Stimulated activated CD4-positive, alpha-beta T cell treated with anti-CD3 and anti-CD28 coated beads, Interleukin-1b, Interleukin-23, amount 100 ng/mL, for 48 hours (primary cell): ENCODE data around the gene HHATL.
"Not testable (repeated sequence)": the region's sequence is repeated elsewhere in the genome, so short reads cannot be mapped to it uniquely, and the experiment has no call there.

ENCODE experiments used
- DNase-seq: peaks from one replicate; pipeline ENCODE4 v3.0.0-alpha.2; 2020

Gene HHATL

DNA sequence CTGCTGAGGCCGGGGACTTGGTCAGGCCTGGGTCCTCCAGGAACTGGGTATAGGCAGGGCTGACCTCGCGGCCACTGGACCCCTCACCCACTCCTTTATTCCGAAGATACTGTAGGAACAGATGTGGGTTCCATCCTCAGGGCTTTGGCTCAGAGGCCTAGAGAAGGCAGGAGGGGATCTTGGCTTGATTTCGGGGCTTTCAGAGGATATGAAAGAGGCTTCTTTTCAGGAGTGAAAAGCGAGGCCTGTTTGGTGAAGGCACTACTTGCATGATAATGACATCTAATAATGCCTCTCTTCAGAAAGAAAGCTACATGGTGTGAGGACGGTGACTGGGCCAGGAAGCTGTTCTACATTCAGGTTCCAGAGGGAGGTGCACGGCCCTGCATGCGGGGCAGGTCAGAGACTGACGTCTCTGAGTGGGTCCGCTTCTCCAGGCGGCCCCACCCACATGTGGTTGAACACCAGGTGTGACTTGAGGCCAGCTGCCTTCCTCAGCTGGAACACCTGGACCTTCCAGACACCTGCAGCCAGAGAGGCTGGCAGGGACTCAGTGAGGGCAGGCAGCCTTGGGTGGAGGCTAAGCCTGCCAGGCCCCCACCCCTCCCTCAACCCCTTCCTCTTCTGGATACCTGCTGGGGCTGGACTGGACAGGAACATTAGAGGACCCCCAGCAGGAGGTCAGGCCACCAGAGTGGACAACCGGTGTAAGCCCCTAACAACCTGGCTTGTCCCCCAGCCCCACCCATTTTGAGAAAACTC, 31.1 kb upstream of the HHATL start:
- no peak for DNase-seq

DNA sequence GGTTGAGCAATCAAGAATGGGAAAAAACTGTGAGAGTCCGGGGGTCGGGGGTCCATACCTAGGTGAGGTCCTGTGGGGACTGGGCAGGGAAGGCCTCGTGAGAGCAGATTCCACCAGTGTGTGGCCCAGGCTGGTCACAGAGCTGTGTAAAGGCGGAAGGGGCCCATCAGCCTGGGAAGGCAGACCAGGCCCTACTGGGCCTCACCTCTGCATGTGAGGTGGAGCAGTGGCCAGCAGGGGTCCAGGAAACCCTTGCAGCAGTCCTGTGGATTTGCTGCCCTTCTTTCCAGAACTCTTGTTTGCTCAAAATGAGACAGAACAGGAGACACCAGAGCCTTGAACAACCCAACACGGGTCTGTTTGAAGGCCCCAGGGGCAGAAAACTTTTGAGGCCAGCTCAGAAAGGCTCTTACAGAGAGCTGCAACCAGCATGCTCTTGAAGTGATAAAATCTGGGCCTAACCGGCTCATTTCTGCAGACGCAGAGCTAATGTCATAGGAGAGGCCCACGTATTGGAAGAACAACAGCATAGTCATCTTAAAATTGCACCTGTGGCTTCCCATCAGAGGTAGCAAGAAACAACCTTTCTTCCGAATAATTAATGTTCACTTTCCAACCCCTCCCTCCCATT, 30.3 kb upstream of the HHATL start:
- DNase-seq, result no peak

DNA sequence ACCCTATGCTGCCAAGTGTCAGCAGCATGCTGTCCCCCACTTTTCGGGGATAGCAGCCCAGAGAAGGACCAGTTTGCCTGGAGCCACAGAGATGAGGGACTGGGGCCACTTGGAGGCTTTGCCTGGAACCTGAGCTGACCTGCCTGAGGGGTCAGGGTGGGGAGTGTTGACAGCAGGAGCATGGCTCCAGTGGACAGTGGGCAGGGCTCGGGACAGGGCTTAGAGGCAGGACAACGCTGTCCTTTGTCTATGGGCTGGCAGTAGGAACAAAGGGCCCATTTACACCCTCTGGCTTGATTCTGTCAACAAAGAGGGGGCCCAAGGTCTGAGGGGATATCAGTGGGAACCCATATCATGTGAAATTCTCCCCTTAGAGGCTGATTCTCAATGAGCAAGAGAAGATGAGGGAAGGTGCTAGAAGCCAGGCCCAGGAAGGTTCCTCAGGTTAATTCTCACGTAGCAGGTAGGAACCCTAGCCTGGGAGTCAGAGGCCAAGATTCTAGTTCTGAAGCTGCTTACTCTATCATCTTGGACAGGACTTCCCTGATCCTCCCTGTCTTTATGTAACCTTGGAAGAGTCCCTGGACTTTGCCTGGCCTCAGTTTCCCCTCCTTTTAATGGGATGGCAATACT, 29.7 kb upstream of the HHATL start:
- DNase-seq, result no peak

DNA sequence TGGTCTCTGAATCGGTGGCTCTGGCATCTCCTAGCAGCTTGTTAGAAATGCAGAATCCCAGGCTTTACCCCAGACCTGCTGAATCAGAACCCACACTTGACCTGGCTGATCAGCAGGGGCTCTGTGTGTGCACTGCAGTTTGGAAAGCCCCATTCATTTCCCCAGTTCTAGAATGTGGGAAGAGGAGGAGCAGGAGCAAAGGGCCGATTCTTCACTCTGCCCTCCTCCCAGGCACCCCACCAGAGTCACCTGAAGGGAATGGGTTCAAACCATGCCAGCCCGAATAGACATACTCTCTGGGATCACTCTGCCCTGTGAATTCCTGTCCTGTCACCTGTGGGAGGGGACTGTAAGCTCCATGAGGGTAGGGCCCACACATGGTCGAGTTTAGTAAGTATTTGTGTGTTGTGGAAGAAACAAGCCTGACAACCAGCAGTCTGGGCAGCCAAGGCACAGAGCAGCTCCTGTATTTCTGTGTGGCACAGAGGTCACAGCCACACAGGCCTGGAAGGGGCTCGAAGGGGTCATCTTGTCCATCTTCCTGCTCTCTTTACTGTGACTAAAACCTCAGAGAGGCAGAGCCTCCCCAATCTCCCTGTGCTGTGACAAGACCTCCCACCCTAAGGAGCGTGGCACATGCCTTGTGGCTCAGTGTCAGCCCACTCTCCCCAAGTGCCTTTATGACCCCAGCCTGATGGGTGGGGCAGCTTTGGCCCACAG, 29.0 kb upstream of the HHATL start:
- no peak for DNase-seq

DNA sequence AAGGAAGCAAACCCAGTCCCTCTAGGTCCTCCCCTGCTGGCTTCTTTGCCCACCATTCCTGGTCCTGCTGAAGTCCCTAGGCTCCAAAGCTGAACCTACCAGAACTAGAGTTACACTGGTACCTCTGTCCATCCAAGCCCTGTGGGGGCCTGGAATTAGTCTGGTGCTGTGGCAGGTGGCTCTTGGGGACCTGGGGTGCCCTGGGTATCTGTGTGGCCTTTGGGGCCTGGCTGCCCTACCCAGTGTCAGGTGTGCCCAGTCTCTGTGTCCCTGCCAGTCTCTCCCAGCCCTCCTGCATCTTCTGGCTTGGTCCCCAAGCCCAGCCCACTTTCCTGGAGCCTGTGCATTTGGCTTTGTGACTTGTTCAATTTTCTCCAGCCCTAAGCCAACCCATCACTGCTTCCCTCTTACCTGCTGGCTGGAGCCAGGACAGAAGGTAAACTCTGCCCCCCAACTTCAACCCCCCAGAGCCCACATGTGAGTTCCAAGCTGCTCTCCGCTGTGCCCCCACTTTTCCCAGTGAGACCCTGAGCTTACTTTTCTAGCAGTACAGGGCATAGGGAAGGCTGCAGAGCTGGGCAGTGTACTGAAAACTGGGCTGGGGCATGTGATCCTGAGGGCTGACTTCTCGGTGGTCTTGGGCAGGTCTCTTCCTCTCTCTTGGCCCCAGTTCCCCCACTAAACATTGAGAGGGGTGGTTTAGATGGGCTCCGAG, 28.3 kb upstream of the HHATL start:
- no peak for DNase-seq

DNA sequence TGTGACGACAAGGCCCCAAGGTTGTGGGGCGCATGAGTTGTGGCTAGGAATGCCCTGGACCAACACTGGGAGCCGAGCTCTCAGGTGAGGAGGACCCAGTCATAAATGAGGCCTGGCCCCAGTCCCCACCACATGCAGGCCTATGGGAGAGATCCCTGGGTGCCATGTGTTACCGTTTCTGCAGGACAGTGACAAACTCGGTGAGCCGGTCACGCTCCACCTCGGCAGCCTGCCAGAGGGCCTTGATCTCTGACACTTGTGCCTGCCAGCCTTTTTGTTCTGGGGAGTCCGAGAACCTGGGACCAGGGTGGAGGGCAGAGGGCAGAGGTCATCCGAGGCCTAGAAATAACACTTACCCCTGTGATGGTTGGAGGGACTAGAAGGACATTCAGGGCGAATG, 27.7 kb upstream of the HHATL start:
- DNase-seq, result no peak

DNA sequence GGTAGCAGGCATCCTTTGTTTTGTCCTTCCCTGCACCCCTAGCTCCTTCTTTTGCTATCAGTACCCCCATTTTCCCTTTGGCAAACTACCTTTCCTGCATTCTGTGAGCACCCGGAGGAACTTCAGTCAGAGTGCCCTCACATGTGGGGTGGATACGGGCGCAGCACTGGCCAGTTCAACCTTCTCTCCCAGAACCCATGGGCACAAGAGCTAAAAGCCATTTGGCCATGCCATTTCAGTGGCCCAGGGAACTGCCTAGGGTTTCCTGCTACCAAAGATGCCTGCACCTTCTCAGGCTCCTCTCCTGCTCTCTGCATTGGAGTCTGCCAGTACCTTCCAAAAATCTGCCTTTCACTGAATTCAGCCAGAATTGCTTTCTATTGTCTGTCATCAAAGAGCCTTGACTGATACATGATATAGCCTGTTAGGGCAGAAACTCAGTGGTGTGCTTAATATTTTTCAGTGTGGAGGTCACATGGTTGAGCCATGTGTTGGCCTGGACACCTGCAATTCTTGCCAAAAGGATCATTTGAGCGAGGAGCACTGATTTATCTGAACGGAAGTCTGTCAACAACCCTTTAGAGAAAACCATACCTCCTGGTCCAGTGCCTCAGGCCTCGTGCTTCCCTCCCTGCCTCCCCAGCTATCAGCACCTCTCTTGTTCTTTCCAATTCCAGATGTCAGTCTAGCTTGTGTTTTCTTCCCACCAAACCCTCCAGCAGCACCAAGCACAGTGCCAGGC, 27.0 kb upstream of the HHATL start:
- no peak for DNase-seq

DNA sequence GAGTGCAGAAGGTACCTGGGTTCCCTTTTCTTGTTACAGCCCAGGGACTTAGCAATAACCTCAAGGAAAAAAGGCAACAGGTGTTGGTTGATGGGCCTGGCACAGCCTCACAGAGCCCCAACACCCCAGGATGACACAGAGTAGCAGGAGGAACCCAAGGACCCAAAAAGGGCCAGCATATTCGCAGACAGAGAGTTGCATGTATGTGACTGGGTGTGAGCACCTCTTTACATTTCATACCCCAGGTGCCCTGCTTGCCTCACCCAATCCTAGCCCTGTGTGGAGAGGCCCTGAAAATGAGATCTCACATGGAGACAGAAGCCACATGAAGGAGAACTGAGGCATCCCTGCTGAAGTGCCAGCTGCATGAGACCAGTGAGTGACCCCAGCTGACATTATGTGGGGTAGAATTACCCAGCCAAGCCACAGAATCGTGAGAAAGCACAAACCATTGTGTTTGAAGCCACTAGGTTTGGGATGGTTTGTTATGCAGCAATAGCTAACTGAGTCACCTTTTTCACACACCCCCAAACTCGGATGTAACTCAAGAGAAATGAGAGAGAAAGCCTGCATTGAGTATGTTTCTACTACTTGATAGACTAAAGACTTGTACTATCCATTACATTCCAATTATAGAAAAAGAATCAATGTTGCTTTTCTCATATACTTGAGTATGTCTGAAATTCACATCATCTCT, 26.2 kb upstream of the HHATL start:
- DNase-seq, result no peak

DNA sequence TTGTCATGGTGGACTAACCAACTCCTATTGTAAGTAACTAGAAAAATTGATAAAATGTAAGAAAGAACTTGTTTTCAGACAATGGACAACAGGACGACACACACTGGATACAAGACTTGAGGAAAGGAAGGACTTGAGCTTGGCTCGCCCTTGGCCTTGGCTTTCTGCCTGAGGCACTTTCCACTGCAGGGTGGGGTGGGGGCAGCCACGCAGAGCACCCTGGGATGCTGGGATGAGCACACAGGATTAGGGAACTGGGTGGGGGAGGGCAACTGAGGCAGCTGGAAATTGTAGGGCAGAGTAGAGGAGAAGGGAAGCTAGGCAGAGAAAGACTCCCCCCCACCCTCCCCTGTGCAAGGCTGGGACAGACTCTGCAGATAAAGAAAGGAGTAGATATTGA, 25.5 kb upstream of the HHATL start:
- DNase-seq, result no peak

DNA sequence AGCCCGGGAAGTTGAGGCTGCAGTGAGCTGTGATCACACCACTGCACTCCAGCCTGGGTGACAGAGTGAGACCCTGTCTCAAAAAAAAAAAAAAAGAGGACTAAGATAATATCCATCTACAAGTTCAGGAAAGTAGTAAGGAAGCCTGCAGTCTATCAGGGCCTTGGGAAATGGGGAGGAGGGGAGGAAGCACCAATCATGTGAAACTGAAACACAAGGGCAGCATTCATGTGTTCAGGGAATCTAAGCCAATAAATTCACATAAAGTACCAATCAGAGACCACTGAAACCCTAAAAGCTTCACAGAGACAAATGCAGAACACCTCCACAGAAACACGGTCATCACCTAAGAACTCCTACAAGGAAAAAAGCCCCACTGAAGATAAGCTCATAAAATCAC, 22.9 kb upstream of the HHATL start:
- no peak for DNase-seq

DNA sequence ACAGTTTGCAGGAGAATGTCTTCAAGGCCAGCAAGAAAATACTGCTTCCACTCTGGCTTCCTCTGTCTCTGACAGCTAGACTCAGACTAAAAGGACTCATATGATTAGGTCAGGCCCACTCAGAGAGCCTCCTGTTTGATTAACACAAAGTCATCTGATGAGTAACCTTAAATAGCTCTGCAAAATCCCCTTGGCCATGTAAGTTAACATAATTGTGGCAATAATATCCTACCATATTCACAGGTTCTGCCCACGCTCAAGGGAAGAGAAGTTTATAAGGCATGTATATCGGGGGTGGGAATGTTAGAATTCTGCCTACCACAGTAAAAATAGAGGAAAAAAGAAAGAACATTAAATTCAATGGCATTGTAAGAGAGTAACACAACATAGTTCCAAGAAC, 20.6 kb upstream of the HHATL start:
- DNase-seq, result no peak

DNA sequence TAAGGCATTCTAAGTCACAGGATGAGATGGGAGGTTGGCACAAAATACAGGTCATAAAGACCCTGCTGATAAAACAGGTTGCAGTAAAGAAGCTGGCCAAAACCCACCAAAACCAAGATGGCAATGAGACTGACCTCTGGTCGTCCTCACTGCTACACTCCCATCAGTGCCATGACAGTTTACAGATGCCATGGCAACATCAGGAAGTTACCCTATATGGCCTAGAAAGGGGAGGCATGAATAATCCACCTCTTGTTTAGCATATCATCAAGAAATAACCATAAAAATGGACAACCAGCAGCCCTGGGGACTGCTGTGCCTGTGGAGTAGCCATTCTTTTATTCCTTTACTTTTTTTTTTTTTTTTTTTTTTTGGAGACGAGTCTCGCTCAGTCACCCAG, 19.8 kb upstream of the HHATL start:
- not testable (repeated sequence) for DNase-seq

DNA sequence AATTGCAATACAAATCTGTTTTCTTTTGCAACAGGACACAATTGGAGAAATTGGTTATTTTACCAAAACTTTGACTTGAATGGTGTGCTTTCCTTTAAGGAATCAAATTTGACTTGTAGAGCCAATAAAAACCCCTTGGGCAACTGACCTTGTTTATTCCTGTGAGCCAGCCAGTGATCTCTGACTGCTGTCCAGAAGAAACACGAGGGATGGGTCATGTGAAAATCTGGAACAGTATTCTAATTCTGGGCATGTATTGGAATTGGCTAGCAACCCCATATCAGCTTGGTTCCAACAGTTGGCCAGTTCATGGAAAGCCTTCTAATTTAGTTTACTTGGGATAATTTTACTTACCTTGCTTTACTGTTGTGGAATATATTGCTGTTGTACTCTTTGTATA, 19.1 kb upstream of the HHATL start:
- DNase-seq, result no peak

DNA sequence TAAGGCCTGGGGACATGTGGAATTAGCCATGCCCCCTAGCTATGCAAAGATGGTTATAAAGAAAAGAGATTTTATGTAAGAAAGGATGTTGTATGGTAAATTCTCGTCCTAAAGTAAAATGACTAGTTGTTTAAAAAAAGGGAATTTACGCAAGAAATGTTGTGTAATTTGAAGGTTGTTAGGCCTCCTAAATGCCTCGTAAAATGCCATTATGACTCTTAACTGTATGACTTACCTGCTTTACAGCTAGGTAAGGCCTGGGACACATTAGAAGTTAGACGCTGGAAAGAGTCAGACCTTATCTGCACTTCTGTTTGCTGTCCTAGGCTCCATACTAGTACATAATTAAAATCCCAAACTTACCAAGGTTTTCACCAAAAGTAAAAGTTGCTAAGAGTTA, 17.5 kb upstream of the HHATL start:
- DNase-seq, result no peak

DNA sequence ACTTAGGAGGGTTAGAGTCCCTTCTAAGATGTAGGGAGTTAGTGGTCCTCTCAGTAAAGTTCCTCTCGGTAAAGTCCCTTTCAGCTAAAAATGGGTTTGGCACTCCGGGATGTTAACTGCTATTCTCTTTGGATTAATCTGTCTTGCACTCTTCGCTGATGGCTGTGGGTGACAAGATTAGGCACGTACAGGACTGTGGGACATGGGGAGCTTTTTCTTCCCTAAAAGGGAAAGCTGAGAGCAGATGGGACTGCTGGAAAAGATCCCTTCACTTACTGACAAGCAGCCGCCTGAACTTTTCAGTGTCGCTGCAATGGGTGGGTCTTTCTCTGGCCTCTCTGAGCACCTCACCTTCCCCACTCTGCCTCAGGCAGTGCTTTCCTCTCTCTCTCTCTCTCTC, 16.4 kb upstream of the HHATL start:
- no peak for DNase-seq

DNA sequence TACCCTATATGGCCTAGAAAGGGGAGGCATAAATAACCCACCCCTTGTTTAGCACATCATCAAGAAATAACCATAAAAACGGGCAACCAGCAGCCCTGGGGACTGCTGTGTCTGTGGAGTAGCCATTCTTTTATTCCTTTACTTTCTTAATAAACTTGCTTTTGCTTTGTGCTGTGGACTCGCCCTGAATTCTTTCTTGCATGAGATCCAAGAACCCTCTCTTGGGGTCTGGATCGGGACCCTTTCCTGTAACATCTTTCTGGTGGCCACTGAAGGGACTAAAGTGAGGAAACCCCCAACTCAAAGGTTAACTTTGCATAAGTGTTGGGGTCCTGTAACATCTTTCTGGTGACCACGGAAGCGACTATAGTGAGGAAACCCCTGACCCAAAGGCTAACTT, 15.7 kb upstream of the HHATL start:
- no peak for DNase-seq

DNA sequence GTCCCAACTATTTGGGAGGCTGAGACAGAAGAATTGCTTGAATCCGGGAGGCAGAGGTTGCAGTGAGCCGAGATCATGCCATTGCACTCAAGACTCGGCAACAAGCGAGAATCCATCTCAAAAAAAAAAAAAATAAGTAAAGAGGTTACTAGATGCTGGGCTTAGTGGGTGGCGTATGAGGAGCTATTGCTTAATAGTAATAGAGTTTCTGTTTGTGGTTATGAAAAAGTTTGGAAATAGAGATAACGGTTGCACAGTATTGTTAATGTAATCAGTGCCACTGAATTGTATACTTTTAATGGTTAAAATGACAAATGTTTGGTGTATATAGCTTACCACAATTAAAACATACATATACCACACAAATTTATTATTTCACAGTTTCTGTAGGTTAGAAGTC, 14.7 kb upstream of the HHATL start:
- DNase-seq, result no peak

DNA sequence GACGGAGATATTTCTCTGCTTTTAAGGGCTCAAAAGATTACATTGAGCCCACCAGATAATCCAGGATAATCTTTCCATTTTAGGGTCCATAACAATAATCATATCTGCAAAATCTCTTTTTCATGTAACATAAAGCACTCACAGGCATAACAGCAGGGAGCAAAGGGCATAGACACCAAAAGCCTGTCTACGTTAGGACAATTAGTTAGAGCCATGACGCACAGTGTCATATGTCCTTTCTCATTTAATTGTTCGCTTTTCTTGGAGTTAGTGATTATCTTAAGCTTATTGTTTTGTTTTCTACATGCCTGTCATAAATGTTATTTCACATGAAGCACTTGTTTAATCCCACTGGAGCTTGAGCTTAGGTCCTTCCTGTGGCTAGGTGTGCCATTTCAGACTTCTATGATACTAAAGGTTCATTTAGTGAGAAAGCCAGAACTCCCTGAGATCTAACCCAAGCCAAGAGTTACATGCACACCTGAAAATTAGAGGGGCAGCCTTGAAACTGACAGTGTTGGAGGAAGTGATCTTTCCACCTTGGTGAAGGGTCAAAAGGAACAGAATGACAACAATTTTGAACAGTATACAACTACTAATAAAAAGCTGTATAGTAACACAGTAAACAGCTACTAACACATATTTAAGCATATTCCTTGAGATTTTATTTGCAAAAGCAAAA, 11.7 kb upstream of the HHATL start:
- DNase-seq, result no peak

DNA sequence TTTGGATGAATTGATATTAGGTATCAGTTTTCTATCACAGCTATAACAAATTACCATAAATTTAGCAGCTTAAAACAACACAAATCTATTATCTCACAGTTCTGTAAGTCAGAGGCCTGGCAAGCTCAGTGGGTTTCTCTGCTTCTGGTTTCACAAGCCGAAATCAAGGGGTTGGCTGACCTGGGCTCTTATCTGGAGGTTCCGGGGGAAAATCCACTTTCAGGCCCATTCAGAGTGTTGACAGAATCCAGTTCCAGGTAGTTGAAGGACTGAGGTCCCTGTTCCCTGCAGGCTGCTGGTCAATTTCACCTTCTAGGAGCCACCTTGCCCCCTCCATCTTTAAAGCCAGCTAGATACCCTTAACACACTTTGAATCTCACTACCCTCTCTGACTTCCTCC, 11.1 kb upstream of the HHATL start:
- DNase-seq, result no peak

DNA sequence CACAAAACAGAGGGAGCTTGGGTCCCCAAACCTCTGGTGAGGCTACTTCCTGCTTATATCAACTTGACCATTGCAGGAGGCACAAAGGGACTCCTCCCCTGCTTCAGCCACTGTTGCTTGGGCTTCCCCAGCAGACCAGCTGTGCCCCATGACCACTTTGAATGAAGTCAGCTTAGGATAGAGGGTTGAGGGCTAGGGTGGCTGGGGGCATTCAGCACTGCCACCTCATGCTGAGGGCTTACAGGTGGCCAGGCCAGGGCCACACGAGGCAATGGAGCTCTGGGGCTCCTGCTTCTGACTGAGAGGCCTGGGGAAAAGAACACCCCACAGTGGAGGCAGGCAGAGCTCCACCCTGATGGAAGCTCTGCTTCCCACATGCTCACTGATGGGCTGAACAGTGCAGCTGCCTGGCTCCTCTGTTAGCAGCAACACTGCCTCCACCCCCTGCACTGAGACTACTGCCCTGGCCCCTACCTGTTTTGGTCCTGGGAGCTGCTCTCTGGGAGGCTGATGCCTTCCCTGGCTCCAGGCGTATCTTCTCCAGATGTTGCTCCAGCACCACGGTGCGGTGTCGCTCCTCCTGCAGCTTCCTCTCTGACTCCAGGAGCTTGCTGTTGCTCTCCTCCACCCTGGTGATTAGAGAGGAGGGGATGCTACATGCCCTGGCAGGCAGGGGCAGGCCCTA, 10.2 kb upstream of the HHATL start:
- no peak for DNase-seq

DNA sequence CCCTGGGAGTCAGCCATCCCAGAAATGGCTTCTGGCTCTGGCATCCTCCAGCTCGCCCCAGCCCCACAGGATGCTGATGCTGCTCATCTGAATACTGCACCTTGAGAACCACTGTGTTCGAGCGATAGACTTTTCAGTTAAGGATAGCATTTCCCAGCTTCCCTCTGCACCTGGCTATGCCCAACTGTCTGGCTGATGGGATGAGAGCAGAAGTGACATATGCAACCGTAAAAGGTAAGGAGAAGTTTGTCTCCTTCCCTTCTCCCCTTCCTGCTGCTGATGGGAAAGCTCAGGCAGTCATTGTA, 9.7 kb upstream of the HHATL start:
- no peak for DNase-seq
